HG02759 (cell line): ENCODE data around the gene AQP2.

Experiments
- ATAC-seq: cut with Tn5 transposase; IDR thresholded peaks from one replicate; pipeline ENCODE4 v1.9.1; 2021; ENCODE audit warnings: mild to moderate bottlenecking, moderate library complexity; ENCODE audit not compliant: unreplicated experiment

The AQP2 gene, protein sequence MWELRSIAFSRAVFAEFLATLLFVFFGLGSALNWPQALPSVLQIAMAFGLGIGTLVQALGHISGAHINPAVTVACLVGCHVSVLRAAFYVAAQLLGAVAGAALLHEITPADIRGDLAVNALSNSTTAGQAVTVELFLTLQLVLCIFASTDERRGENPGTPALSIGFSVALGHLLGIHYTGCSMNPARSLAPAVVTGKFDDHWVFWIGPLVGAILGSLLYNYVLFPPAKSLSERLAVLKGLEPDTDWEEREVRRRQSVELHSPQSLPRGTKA

DNA sequence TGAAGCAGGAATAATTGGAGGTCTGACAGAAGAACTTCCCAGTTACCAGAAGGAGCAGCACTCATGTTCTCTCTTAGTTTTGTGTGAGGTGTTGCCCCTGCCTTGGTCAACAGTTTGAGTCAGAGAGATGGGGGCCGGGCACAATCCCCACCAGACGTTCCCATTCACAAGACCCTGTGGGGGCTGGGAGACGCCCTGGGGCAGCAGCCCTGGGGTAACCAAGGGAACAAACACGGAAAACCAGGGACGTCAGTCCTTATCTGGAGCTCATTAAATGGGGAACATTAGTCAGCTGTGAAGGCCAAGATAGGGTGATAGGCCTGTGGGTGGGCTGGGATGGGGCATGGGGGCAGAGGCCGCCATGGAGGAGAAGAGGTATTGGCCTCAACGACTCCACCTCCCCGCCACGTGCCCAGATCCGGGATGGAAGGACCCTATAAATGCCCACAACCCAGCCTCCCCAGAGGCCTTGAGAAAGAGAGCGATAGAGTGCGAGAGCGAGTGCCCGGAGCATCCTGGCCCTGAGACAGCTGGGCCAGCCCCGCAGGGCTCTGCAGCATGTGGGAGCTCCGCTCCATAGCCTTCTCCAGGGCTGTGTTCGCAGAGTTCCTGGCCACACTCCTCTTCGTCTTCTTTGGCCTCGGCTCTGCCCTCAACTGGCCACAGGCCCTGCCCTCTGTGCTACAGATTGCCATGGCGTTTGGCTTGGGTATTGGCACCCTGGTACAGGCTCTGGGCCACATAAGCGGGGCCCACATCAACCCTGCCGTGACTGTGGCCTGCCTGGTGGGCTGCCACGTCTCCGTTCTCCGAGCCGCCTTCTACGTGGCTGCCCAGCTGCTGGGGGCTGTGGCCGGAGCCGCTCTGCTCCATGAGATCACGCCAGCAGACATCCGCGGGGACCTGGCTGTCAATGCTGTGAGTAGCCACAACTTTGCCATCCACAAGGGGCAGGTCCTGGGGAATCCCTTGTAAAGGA is at the start of gene AQP2:
TSS of gene AQP2 (plus strand) at position 465 of the 979 bp plus-strand sequence. CDS start at position 559, 94 bp downstream.
- ATAC-seq = no peak

- ATAC-seq = no peak
Measured at GRCh38 chr12:49901026-49901425, 49.5 kb upstream of the AQP2 start.

DNA sequence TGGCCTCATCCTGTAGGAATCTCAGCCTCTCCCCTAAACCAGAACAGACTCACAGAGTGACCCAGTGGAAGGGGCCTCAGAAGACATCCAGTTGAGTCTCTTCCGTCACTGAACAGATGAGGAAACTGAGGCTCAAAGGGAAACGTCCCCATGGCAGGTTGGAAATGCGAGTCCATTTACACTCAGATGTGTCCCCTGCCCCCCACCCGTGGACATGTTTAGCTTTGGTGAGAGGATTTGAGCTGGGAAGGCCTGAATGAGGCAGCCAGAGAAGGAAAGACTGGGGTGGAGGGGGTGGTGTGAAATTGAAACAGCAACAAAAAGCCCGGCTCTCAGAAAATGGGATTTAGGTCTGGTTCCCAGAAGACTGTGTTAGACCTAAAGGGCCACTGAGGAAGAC is 48.6 kb upstream of the AQP2 start:
- no peak for ATAC-seq

- no peak for ATAC-seq
Measured at GRCh38 chr12:49902399-49903350, 47.9 kb upstream of the AQP2 start.

DNA sequence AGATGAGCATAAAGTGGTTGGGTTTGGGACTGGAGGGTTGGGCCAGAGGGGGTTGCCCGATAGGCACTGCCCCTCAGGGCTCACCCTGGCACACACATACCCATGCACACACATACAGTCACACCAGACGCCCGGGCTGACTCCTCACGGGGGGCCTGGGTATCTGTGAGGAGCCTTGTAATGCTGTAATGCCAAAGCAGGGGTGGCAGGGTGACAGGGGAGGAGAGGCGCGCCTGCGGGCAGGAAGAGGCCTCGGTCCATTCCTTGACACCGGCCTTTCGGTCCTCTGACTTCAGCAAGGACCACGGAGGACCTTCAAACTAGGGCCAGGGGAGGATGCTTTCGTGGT is 47.2 kb upstream of the AQP2 start:
- no peak for ATAC-seq

DNA sequence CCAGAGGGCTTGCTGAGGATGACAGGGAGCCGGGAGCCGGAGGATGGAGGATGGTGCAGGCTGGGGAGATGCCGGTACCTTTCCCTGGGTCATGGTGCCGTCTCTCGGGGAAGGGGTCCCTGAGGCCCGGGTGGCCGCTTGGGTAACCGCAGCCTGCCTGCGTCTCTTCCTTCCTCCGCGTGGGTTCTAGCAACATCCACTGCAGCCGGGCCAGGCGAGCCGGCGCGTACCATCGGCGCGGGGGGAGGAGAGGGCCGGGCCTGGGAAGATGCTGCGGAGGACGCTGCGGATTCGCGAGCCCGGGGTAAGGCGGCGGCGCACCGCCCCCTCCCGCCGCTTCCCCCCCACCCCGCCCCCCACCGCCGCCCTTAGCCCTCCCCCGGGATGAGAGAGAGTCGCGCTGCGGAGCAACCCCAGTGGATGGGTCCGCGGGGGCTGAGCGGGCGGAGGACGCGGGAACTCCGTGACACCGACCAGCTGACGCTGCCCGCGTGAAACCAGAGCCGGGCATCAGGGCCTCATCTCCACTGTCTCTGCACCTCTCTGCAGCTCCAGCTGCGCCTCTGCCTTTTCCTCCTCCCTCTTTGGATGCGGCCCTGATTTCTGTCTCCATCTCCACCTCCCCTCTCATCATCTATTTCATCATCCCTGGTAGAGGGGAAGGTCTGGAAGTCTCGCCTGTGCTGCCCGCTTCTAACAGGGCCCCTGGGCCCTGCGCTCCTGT is 46.7 kb upstream of the AQP2 start, which contains the start of gene FAIM2:
TSS of gene FAIM2 (minus strand) at position 201 of the 724 bp plus-strand sequence. CDS start at position 93, 108 bp downstream.
- no peak for ATAC-seq

GRCh38 chr12:49904601-49905000 is 45.9 kb upstream of the AQP2 start:
- no peak for ATAC-seq

DNA sequence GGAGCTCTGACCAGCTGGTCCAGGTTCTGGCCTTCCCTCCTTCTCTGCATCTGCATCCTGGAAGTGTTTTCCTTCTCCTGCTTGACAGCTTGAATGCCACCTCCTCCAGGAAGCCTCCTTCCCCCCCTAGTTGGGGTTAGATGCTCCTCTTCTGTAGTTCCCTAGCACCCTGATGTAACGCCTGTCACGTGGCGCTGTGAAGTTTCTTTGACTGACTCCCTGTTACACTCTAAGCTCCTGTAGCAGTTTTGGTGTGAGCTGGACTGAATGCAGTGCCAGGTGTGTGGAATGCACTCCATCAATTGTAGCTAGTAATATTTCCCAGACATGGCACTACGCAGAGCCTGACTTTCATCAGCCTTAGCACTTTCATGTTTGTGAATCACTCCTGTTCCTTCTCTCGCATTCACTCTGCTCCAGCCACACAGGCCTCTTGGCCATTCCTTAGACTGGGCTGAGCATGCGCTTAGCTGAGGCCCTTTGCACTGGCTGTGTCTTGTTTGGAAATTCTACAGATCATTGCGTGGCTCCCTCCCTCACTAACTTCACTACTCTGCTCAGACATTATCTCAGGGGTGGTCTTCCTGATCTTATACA is 44.7 kb upstream of the AQP2 start:
- ATAC-seq = no peak

- no peak for ATAC-seq
Measured at GRCh38 chr12:49907352-49907751, 43.2 kb upstream of the AQP2 start.

DNA sequence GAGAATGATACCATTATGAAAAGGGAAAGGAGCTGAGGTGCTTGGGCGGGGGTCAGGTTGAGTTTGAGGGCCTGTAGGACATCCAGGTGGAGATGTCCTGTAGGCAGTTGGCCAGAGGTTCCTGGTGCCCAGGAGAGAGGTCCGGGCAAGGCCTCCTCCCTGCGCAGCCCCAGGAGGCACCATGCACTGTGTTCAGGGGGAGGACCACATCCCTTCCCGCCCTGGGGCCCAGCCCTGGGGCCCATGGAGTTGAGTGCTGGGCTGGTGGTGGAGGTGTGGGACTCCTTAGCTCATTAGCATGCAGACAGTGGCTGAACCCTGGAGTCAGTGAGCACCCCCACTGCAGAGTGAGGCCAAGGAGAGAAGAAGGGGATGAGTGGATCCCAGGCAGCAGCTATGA is 41.2 kb upstream of the AQP2 start:
- no peak for ATAC-seq

DNA sequence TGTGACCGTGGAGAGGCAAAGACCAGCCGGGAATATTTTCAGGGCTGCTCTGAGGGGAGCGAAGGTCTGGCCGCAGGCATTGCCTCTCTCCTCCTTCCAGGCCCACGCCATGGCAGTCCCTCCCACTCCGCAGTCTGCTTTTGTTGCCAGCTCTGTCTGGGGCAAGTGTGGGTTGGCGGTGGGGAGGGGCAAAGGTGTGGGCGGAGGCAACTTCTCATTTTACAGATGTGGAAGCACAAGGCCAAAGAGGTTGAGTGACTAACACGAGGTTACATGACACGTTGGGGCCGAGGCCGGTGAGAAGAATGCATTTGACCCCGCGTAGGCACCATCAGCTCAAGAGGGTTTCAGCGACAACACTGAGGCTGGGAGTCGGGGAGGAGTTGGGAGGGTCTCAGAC is 40.7 kb upstream of the AQP2 start:
- ATAC-seq = no peak

GRCh38 chr12:49910331-49911212 is 40.0 kb upstream of the AQP2 start:
- ATAC-seq = no peak

DNA sequence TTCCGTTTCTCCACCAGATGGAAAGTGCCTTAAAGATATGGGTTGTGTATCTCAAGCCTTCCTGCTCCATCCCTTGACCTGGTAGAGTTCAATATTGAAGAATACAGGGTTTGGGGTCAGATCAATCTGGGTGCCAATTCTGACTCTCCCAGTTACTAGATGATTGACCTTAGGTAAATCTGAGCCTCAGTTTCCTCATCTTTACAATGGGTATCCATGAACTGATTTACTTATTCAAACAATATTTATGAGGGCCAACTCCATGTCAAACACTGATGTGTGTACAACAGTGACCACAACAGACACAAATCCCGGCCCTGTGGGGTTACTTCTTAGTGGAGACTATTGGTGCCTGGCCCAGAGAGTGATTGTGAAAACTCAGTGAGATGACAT is 39.3 kb upstream of the AQP2 start:
- no peak for ATAC-seq

GRCh38 chr12:49912345-49913255 is 37.9 kb upstream of the AQP2 start:
- ATAC-seq = no peak

DNA sequence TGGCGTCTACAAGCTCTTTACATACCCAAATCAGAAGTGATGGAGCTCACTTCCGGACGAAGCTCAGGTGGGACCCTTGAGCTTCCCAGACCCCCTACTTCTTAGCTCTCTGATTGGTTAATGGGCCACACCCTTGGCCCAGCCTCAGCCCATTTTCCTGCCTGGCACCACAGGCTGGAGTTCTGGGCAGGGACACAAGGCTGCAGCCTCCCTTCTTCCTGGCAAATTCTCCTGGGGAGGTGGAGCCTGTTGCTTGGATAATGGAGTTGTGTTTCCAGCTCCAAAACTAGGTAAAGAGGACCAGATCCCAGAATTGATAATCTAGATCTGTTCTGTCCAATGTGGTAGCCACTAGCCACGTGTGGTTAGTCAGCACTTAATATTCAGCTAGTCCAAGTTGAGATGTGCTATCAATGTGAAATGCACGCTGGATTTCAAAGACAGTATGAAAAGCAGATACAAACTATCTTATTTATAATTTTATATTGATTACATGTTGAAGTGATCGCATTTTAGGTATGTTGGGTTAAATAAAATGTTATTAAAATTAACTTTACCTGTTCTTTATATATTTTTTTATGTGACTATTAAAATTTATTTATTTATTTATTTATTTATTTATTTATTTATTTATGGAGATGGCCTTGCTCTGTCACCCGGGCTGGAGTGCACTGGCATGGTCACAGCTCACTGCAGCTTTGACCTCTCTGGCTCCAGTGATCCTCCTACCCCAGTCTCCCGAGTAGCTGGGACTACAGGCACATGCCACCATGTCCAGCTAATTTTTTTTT is 34.2 kb upstream of the AQP2 start:
- ATAC-seq = no peak

- no peak for ATAC-seq
Measured at GRCh38 chr12:49917166-49917787, 33.3 kb upstream of the AQP2 start.

DNA sequence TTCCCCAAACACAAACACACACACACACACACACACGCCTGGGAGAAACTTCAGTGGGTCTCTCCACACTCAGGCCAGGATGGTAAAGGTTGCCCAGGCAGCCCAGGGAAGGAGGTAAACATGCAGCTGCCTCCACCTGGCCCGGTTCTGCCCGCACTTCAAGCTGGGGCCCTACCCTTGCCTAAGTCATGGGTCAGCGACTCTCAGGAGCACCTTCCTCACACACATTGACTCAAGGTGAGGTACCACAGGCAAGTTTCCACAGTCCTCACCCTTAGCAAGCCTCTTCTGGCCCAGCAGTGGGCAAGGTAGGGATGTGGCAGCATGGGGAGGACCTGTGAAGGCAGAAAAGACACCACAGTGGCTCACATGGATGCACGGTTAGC is 32.8 kb upstream of the AQP2 start:
- ATAC-seq = no peak
